SK-N-SH treated with all-trans-retinoic acid at 6 μM for 48 hours (cell line): ENCODE data around the gene IPPK.

ENCODE experiments used
- CSDC2 ChIP-seq: fragments of 250-450 bp; sonication (Bioruptor Pico); IDR thresholded peaks from 2 replicates; pipeline ENCODE4 v1.5.0; 2020; ENCODE audit warnings: mild to moderate bottlenecking, moderate library complexity
- PPARA ChIP-seq: fragments of 250-450 bp; sonication (Bioruptor Pico); IDR thresholded peaks from 2 replicates; pipeline ENCODE4 v1.5.0; 2020; ENCODE audit warnings: mild to moderate bottlenecking, borderline replicate concordance
- RARB ChIP-seq: fragments of 250-450 bp; sonication (Bioruptor Pico); IDR thresholded peaks from 2 replicates; pipeline ENCODE4 v1.8.0; 2021; ENCODE audit warnings: mild to moderate bottlenecking, moderate library complexity
- TOX ChIP-seq: fragments of 250-450 bp; sonication (Bioruptor Pico); IDR thresholded peaks from 2 replicates; pipeline ENCODE4 v1.8.0; 2021; ENCODE audit warnings: mild to moderate bottlenecking, moderate library complexity, borderline replicate concordance
- ZC3H10 ChIP-seq: fragments of 250-450 bp; sonication (Bioruptor Pico); IDR thresholded peaks from 2 replicates; pipeline ENCODE4 v1.5.1; 2021; ENCODE audit warnings: mild to moderate bottlenecking, moderate library complexity
- ZFP30 ChIP-seq: fragments of 450-650 bp; formaldehyde crosslinking; IDR thresholded peaks from 2 replicates; pipeline ENCODE4 v1.5.0; 2022; ENCODE audit warnings: mild to moderate bottlenecking, moderate library complexity
- ZNF565 ChIP-seq: fragments of 450-650 bp; formaldehyde crosslinking; conservative IDR thresholded peaks from 2 replicates; pipeline ENCODE4 v1.5.0; 2020; ENCODE audit warnings: low read depth, mild to moderate bottlenecking, moderate library complexity

GRCh38 chr9:92635760-92636159 lies 34.2 kb downstream of the IPPK start:
- TF ChIP-seq RARB (CRISPR knock-in tag) (no peak), PPARA (CRISPR knock-in tag) (no peak), TOX (no peak), ZC3H10 (CRISPR knock-in tag) (no peak), CSDC2 (CRISPR knock-in tag) (no peak), ZNF565 (CRISPR knock-in tag) (no peak), ZFP30 (CRISPR knock-in tag) (no peak)
